ENCODE results near the gene PCNX2. TPM values are rescaled to one million over a fixed set of nuclear protein-coding genes. Genes with fewer than 3 reads are reported as not detected.

The PCNX2 gene
- total and polyA plus RNA-seq, 2 donors (not counting 1 experiment from before 2014, with no cell fraction given) = 17.6 to 34.7 TPM

- no peaks in the 10 kb centered on the region for H3K9me3 ChIP-seq (ENCODE audit: control extremely low read depth in 1 of 3, control insufficient read depth in 2 of 3, insufficient read depth in 1 of 3, low read length in 2 of 3)
- H3K4me1 ChIP-seq (ENCODE audit: control insufficient read depth in 2 of 2, insufficient read depth in 2 of 2, low read length in 2 of 2) = no peaks in the 10 kb centered on the region
- no peak for ATAC-seq (ENCODE audit: low read depth)
- no peak overlapping the region for H3K27ac Mint-ChIP-seq
- H3K27me3 Mint-ChIP-seq = no peaks in the 10 kb centered on the region
- H3K4me1 Mint-ChIP-seq = peaks cover under 1% of the 10 kb centered on the region
- H3K9me3 Mint-ChIP-seq (ENCODE audit: insufficient read depth) = no peaks in the 10 kb centered on the region
- TF ChIP-seq, protein P1, sequence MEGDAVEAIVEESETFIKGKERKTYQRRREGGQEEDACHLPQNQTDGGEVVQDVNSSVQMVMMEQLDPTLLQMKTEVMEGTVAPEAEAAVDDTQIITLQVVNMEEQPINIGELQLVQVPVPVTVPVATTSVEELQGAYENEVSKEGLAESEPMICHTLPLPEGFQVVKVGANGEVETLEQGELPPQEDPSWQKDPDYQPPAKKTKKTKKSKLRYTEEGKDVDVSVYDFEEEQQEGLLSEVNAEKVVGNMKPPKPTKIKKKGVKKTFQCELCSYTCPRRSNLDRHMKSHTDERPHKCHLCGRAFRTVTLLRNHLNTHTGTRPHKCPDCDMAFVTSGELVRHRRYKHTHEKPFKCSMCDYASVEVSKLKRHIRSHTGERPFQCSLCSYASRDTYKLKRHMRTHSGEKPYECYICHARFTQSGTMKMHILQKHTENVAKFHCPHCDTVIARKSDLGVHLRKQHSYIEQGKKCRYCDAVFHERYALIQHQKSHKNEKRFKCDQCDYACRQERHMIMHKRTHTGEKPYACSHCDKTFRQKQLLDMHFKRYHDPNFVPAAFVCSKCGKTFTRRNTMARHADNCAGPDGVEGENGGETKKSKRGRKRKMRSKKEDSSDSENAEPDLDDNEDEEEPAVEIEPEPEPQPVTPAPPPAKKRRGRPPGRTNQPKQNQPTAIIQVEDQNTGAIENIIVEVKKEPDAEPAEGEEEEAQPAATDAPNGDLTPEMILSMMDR (IDR thresholded peaks at IDR 0.05) = no peak
- no peak for TF ChIP-seq EZH2 (IDR thresholded peaks at IDR 0.05; ENCODE audit: borderline replicate concordance, insufficient read depth, low read depth, low read length, poor library complexity, severe bottlenecking)
- no peaks in the 10 kb centered on the region for H3K27me3 ChIP-seq (replicated peaks in 1 of 4; ENCODE audit: control extremely low read depth in 1 of 4, control insufficient read depth in 3 of 4, insufficient read depth in 4 of 4, low read length in 3 of 4)
- H3K4me3 Mint-ChIP-seq = no peak overlapping the region
- H2AFZ ChIP-seq (ENCODE audit: insufficient read depth, low read depth, low read length, poor library complexity, severe bottlenecking) = no peak overlapping the region
- peaks cover 0 to 24% of the 10 kb centered on the region in 2 experiments for H3K36me3 ChIP-seq (replicated peaks in 1 of 2; ENCODE audit: control extremely low read depth in 1 of 2, control insufficient read depth in 1 of 2, extremely low read depth in 1 of 2, insufficient read depth in 2 of 2, low read length in 1 of 2)
- no peaks in the 10 kb centered on the region for H3K79me2 ChIP-seq (ENCODE audit: control insufficient read depth, insufficient read depth, low read length)
- no peak overlapping the region for H3K9ac ChIP-seq (ENCODE audit: low read length)
- no peak for DNase-seq
- ChIA-PET POLR2A (no interaction called here), CTCF (no interaction called here)
- no peak overlapping the region for H3K4me2 ChIP-seq (replicated peaks; ENCODE audit: low read depth, low read length, poor library complexity, severe bottlenecking)
- H4K20me1 ChIP-seq (ENCODE audit: control insufficient read depth, insufficient read depth, low read length, poor library complexity, severe bottlenecking) = no peaks in the 10 kb centered on the region
- WGBS (ENCODE audit: insufficient coverage) = no CpG with 5 or more reads among the region's 1 CpG
- no peak overlapping the region for H3K4me3 ChIP-seq (ENCODE audit: control extremely low read depth in 1 of 5, extremely low read depth in 1 of 5, insufficient read depth in 1 of 5, low read depth in 2 of 5, low read length in 4 of 5)
- intact Hi-C loops (cut with micrococcal nuclease) = no loop called here
- H3K27ac ChIP-seq (ENCODE audit: low read length in 2 of 2) = no peak overlapping the region
Observed at GRCh38 chr1:233256191-233256590, 39.3 kb downstream of the PCNX2 start.

DNA sequence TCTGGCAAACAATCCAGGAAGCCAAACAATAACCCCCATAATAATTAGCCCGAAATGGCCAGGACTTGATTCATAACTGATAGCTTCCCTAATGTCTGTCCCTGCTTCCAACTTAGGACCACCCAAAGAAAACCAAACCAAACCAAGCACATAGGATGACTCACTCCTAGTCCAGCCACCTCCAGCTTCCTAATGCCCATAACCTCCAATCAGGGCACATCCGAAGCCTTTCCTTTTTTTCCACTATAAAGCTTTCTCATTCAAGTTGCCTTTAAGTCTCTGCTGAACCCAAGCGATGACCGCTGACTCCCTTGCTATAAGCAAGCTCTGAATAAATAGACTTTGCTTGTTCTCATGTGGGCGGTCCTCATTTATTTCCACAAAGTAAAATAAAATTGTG is 40.4 kb downstream of the PCNX2 start:
- ChIA-PET POLR2A (no interaction called here), CTCF (no interaction called here)
- H3K27ac ChIP-seq (ENCODE audit: low read length in 2 of 2) = no peak overlapping the region
- no peak for DNase-seq
- no peaks in the 10 kb centered on the region for H3K27me3 ChIP-seq (replicated peaks in 1 of 4; ENCODE audit: control extremely low read depth in 1 of 4, control insufficient read depth in 3 of 4, insufficient read depth in 4 of 4, low read length in 3 of 4)
- no peak for ATAC-seq (ENCODE audit: low read depth)
- intact Hi-C loops (cut with micrococcal nuclease) = no loop called here
- H3K36me3 ChIP-seq (replicated peaks in 1 of 2; ENCODE audit: control extremely low read depth in 1 of 2, control insufficient read depth in 1 of 2, extremely low read depth in 1 of 2, insufficient read depth in 2 of 2, low read length in 1 of 2) = peaks cover 0 to 24% of the 10 kb centered on the region in 2 experiments
- H2AFZ ChIP-seq (ENCODE audit: insufficient read depth, low read depth, low read length, poor library complexity, severe bottlenecking) = no peak overlapping the region
- no peaks in the 10 kb centered on the region for H3K9me3 ChIP-seq (ENCODE audit: control extremely low read depth in 1 of 3, control insufficient read depth in 2 of 3, insufficient read depth in 1 of 3, low read length in 2 of 3)
- 97% methylated on average over 2 of the region's 5 CpGs for WGBS (ENCODE audit: insufficient coverage)
- Mint-ChIP-seq H3K27ac (no peak overlapping the region), H3K4me1 (no peaks in the 10 kb centered on the region), H3K9me3 (ENCODE audit: insufficient read depth) (no peaks in the 10 kb centered on the region), H3K27me3 (no peaks in the 10 kb centered on the region), H3K4me3 (no peak overlapping the region)
- no peaks in the 10 kb centered on the region for H3K79me2 ChIP-seq (ENCODE audit: control insufficient read depth, insufficient read depth, low read length)
- H3K4me2 ChIP-seq (replicated peaks; ENCODE audit: low read depth, low read length, poor library complexity, severe bottlenecking) = no peak overlapping the region
- H3K4me1 ChIP-seq (ENCODE audit: control insufficient read depth in 2 of 2, insufficient read depth in 2 of 2, low read length in 2 of 2) = no peaks in the 10 kb centered on the region
- H4K20me1 ChIP-seq (ENCODE audit: control insufficient read depth, insufficient read depth, low read length, poor library complexity, severe bottlenecking) = no peaks in the 10 kb centered on the region
- no peak overlapping the region for H3K9ac ChIP-seq (ENCODE audit: low read length)
- TF ChIP-seq, protein P1 (IDR thresholded peaks at IDR 0.05) = no peak
- no peak for TF ChIP-seq EZH2 (IDR thresholded peaks at IDR 0.05; ENCODE audit: borderline replicate concordance, insufficient read depth, low read depth, low read length, poor library complexity, severe bottlenecking)
- no peak overlapping the region for H3K4me3 ChIP-seq (ENCODE audit: control extremely low read depth in 1 of 5, extremely low read depth in 1 of 5, insufficient read depth in 1 of 5, low read depth in 2 of 5, low read length in 4 of 5)

Measured in B cell (primary cell).